HTR-8/SVneo (cell line): ENCODE results near the gene POC1B.

Experiments
- DNase-seq: peaks from one replicate; pipeline ENCODE4 v3.0.0; 2011; ENCODE audit warnings: low spot score, mixed read lengths; ENCODE audit not compliant: insufficient read length
- FAIRE-seq: peaks from 2 replicates; lab custom pipeline; 2011; peaks lifted over from hg19 to GRCh38; lab: Jason Lieb, UNC

POC1B gene

DNA sequence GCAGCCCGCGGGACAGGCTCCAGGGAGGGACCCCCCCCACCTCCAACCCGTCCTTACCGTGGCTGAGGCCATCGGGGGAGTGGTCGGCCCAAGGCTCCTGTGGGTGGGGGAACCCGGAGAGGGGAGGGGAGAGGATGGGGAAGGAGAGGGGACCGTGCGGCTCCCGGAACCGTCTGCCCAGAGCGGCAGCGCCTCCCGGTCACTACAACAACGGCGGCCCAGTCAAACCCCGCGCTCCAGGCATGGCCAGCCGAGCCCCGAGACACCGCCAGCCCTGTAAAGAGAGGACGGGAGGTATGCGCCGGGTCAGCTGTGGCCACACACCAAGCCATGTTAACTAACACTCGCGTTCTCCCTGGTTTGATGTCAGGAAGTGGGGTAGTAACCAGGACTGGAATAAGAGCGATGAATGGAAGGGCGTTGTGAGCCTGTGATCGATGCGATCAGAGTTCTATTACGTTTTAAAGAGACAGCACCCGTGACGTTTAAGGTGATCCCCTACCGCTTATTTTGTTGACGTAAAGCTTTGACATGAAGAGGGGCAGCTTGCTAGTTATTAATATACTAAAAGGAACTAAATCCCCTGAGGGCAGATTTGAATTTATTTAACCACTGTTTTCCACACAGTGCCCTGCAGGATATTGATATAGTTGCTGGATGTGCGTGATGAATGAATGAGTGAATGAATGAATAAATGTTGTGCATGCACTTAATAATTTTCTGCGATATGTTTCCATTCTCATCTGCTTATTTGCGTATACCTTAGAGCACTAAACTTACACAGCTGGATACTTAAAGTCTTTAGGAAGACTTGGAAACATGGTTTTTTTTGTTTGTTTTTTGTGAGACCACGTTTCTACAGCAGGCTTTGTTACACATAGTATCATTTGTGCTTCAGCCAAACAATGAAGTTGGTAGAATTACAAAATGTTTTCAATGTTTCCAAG lies at the start of gene POC1B:
Gene POC1B (minus strand): TSS at position 224 of the 947 bp plus-strand sequence. CDS start 152 bp downstream, at position 72.
- FAIRE-seq = peak; percentile 48
- DNase-seq = peak; percentile 76

GRCh38 chr12:89575374-89575773 lies 49.5 kb upstream of the POC1B start:
- FAIRE-seq = no peak
- DNase-seq = no peak

- DNase-seq (no peak), FAIRE-seq (no peak)
Measured at GRCh38 chr12:89574736-89575208, 48.9 kb upstream of the POC1B start.

- FAIRE-seq = no peak
- DNase-seq = no peak
Measured at GRCh38 chr12:89573051-89573810, 47.4 kb upstream of the POC1B start.

- DNase-seq (peak; percentile 25), FAIRE-seq (no peak)
Measured at GRCh38 chr12:89571491-89572195, 45.8 kb upstream of the POC1B start.

- no peak for FAIRE-seq
- DNase-seq = no peak
Measured at GRCh38 chr12:89568484-89568883, 42.6 kb upstream of the POC1B start.

DNA sequence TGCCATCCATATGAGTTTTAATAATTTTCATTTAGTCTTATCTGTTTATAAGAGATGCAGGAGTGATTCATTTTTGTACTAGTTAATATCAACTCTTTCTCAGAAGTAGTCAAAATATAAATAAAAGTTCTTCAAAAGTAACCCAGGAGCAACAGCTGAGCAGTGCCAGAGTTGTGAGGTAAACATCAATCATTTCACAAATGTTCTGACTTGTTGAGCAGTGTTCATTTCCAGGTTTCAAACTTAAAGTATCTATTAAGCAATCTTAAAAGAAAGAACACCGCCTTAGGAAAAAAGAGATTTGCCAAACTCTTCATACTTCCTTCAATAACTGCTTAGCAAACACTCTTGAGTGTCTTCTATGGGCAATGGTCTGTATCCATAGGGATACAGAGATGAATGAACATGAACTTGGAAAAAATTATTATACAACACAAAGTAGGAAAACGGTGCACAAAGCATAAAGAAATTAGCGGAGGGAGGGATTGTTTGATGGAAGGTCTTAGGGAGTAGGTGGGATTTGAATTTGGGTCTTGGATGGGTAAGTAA lies 41.9 kb upstream of the POC1B start:
- no peak for DNase-seq
- no peak for FAIRE-seq

DNA sequence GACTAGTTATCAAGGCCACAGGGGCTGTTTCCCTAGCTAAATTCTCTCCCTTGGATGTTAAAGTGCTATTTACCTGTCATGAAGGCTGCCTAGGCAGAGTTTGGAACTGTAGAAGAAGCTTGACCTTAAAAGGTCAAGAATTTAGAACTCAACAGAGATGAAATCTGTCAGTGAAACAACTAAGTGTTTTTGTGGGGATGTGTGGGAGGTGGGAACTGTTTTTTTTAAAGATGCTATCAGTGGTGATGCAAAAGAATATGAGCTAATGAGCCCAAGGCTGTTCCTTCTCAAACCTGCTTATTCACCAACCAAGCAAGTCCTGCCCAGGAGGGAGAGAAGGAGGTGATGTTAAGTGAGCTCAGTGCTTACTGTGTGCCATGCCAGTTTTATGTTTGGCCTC lies 40.8 kb upstream of the POC1B start:
- peak; percentile 42 for FAIRE-seq
- no peak for DNase-seq

DNA sequence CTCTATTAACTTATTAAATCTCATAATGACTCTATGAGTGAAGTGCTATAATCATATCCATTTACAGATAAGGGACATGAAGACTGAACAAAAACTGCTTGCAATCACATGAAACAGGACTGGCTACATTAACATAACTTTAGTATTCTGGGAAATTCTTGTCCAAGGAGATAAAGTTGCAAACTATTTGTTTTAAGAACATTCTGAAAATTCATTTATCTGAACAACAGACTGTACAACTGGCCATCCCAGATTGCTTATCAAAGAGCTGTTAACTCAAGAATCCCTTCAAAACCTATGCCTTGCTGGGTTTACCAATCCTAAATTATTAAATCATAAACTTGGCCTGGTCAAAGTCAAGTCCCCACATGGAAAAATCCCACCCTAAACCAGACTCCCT lies 39.2 kb upstream of the POC1B start:
- FAIRE-seq (no peak), DNase-seq (no peak)

- DNase-seq = no peak
- FAIRE-seq = no peak
Measured at GRCh38 chr12:89559753-89560152, 33.9 kb upstream of the POC1B start.

DNA sequence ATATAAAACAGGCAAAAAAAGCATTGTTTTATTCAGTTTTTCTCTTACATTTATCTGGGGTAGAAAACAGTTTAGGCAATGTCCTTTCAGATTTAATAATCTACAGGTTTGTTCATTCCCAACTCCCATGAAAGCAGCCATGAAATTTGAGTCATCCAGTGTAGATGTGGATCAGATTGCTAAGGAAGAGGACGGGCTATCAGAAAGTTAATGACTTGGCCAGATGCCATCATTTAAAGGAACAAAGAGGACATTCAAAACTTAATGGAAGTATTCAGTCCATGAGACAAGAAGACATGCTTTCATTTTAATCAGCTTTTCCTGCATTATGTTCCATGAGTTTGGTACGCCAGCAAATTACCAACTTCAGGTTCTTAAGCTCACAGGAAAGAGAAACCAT lies 31.1 kb upstream of the POC1B start:
- FAIRE-seq = no peak

DNA sequence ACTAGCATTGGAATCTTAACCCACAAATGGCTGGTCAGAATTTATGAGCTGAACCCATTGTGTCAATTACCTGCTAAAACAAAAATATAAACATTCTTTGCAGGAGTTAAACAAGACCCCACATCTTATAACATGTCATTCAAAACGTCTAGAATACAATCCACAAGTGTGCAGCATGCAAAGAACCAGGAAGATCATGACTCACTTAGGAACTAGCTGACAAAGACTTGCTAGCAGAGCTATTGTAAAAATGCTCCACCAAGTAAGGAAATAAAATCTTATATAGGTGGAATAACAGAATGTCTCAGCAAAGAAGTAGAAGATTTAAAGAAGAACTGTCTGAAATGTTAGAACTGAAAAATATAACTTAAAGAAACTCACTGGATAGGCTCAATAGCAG lies 26.5 kb upstream of the POC1B start:
- no peak for DNase-seq
- no peak for FAIRE-seq

More for the DNA sequence above, 31.1 kb upstream of the POC1B start:
- no peak for DNase-seq

- FAIRE-seq (no peak), DNase-seq (no peak)
Measured at GRCh38 chr12:89551747-89552146, 25.9 kb upstream of the POC1B start.

DNA sequence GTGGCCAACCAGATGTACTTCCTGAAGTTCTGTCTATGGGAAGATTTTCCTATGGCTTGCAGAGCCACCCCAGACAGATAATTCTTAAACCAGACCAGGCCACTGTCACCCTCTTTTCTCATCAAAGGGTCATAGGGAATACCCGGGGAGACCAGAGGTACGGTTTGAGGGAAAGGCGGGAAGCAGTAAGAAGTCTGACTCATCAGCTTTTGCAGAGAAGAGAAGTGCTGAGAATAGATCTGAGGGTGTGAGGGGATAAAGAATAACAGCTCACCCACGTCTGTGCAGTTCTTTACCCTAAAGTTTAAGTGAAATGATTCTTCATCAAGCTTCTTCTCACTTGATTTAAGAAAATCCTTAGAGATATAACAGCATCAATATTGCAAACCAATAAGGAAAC lies 21.3 kb upstream of the POC1B start:
- no peak for FAIRE-seq

DNA sequence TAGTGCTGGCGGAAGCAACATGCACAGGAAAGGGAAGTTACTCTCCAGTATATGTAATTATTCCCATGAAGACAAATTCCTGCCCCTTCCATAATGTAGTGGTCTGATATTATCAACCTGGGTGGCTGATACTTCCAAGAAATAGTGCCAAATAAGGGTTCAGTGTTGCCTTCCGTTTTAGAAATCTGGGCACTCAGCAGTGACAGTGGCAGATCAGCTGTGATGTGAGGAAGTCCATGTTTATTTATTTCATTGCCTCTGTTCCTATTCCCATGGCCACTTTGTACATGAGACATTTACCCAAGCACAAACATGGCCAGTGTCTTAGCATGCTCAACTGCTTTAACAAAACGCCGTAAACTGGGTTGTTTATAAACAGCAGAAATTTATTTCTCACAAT lies 20.3 kb upstream of the POC1B start:
- DNase-seq = no peak
- FAIRE-seq = no peak

More for the DNA sequence above, 21.3 kb upstream of the POC1B start:
- no peak for DNase-seq

DNA sequence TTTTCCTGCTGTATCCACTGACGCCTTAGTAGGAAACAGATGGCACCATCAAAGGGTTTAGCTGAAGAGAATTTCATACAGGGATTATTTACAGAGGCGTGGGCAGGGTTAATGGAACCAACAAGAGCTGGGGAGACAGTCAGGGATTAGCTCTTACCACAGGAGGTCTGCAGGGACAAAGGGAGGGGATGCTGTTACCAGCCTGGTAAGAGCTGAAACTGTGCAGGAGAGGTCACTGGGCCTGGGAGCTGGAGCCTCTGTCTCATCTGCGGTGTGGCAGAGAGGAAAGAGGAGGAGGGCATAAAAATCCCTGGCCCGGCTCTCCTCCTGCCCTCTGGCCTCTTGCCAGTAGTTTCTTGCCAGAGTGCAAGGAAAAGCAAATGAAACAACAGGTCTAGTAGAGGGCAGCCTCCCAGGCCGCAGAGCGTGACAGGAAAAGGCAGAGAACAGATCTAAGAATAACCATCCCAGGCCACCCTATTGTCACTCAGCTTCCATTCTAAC lies 18.9 kb upstream of the POC1B start:
- FAIRE-seq (no peak), DNase-seq (no peak)

GRCh38 chr12:89544022-89544421 lies 18.2 kb upstream of the POC1B start:
- DNase-seq (no peak), FAIRE-seq (no peak)

DNA sequence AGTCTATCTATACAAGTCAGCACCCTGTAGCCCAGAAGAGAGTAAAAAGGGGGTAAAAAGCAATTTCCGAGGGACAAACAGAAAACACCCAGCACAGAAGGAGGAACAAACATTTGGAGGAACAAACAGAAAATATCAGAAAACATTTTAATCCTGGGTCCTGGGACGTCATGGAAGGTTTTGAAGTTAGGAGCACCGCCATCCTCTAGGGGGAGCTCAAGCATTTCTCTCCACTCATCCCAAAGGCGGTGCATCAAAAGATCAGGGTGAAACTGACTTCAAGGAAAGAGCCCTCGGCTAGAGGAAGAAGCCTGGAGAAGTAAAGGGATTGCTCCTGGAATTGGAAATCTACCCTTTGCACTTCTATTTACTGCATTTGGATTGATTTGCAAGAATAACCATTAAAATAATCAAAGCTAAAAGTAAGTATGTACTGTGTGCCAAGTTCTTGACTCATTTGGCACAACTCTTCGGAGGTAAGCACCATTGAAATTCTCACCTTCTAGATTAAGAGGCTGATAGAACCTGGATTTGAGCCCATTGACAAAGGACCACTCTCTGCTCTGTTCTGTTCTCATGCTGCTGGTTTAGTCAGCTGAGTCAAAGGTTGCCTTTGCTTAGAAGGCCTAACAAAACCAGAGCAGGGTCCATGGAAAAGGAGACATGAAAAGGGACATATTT lies 17.2 kb upstream of the POC1B start:
- peak; percentile 67 for DNase-seq
- FAIRE-seq = no peak

GRCh38 chr12:89542236-89542635 lies 16.4 kb upstream of the POC1B start:
- DNase-seq (no peak), FAIRE-seq (no peak)
